ENCODE measurements around the gene LARGE2. TPM values are rescaled to one million over a fixed set of nuclear protein-coding genes. Genes with fewer than 3 reads are reported as not detected.

The LARGE2 gene
- total RNA-seq, 1 donor from 2014 or later, result not detected

- H3K4me3 ChIP-seq, result no peak overlapping the region
- no peak for TF ChIP-seq CTCF (IDR thresholded peaks at IDR 0.05; ENCODE audit: borderline replicate concordance)
- no peak overlapping the region for H3K27ac ChIP-seq (replicated peaks)
- H3K9me3 ChIP-seq (replicated peaks), result no peaks in the 10 kb centered on the region
- no peaks in the 10 kb centered on the region for H3K36me3 ChIP-seq
- H3K4me1 ChIP-seq, result peaks cover 8% of the 10 kb centered on the region
- H3K27me3 ChIP-seq (ENCODE audit: low read depth), result no peaks in the 10 kb centered on the region
- no peak for DNase-seq
- intact Hi-C loops (cut with micrococcal nuclease), result no loop called here
Observed at GRCh38 chr11:45890886-45891550, 31.4 kb upstream of the LARGE2 start.

GRCh38 chr11:45892856-45893255 lies 29.6 kb upstream of the LARGE2 start:
- TF ChIP-seq CTCF (IDR thresholded peaks at IDR 0.05; ENCODE audit: borderline replicate concordance), result no peak
- Histone ChIP-seq H3K9me3 (replicated peaks) (no peaks in the 10 kb centered on the region), H3K27ac (replicated peaks) (no peak overlapping the region), H3K27me3 (ENCODE audit: low read depth) (no peaks in the 10 kb centered on the region), H3K4me3 (no peak overlapping the region), H3K36me3 (no peaks in the 10 kb centered on the region), H3K4me1 (peaks cover 7% of the 10 kb centered on the region)
- intact Hi-C loops (cut with micrococcal nuclease), result no loop called here
- no peak for DNase-seq

- Histone ChIP-seq H3K4me3 (no peak overlapping the region), H3K9me3 (replicated peaks) (no peaks in the 10 kb centered on the region), H3K4me1 (peaks cover 21% of the 10 kb centered on the region), H3K27me3 (ENCODE audit: low read depth) (no peaks in the 10 kb centered on the region), H3K36me3 (no peaks in the 10 kb centered on the region), H3K27ac (replicated peaks) (no peak overlapping the region)
- intact Hi-C loops (cut with micrococcal nuclease), result no loop called here
- DNase-seq, result no peak
- no peak for TF ChIP-seq CTCF (IDR thresholded peaks at IDR 0.05; ENCODE audit: borderline replicate concordance)
Observed at GRCh38 chr11:45894555-45895247, 27.8 kb upstream of the LARGE2 start.

- peaks cover 28% of the 10 kb centered on the region for H3K4me1 ChIP-seq
- intact Hi-C loops (cut with micrococcal nuclease), result no loop called here
- H3K9me3 ChIP-seq (replicated peaks), result no peaks in the 10 kb centered on the region
- H3K4me3 ChIP-seq, result no peak overlapping the region
- H3K36me3 ChIP-seq, result no peaks in the 10 kb centered on the region
- TF ChIP-seq CTCF (IDR thresholded peaks at IDR 0.05; ENCODE audit: borderline replicate concordance), result no peak
- no peak for DNase-seq
- H3K27me3 ChIP-seq (ENCODE audit: low read depth), result no peaks in the 10 kb centered on the region
- no peak overlapping the region for H3K27ac ChIP-seq (replicated peaks)
Observed at GRCh38 chr11:45895553-45896259, 26.8 kb upstream of the LARGE2 start.

GRCh38 chr11:45896422-45896984 lies 26.0 kb upstream of the LARGE2 start:
- Histone ChIP-seq H3K4me1 (peaks cover 36% of the 10 kb centered on the region), H3K27ac (replicated peaks) (no peak overlapping the region), H3K36me3 (no peaks in the 10 kb centered on the region), H3K9me3 (replicated peaks) (no peaks in the 10 kb centered on the region), H3K4me3 (no peak overlapping the region), H3K27me3 (ENCODE audit: low read depth) (no peaks in the 10 kb centered on the region)
- intact Hi-C loops (cut with micrococcal nuclease), result no loop called here
- no peak for TF ChIP-seq CTCF (IDR thresholded peaks at IDR 0.05; ENCODE audit: borderline replicate concordance)
- no peak for DNase-seq

Measured in left ventricle myocardium inferior (tissue), 1 donor.